ENCODE data around the gene PYCR2. TPM values are rescaled to one million over a fixed set of nuclear protein-coding genes. Genes with fewer than 3 reads are reported as not detected.
A peak's percentile ranks its signal among the peaks of the same experiment; 100 is the strongest.
"Not testable (repeated sequence)": the region's sequence is repeated elsewhere in the genome, so short reads cannot be mapped to it uniquely, and the experiment has no call there.

Gene PYCR2
- total and polyA plus RNA-seq, 2 experiments from 2014 or later = 45.1 to 75.9 TPM

- no peak within 1 kb of the TSS for H3K4me3 ChIP-seq
- H3K9me3 ChIP-seq (ENCODE audit: low read depth) = no peaks in the 10 kb centered on the region
- TF ChIP-seq, protein P1, sequence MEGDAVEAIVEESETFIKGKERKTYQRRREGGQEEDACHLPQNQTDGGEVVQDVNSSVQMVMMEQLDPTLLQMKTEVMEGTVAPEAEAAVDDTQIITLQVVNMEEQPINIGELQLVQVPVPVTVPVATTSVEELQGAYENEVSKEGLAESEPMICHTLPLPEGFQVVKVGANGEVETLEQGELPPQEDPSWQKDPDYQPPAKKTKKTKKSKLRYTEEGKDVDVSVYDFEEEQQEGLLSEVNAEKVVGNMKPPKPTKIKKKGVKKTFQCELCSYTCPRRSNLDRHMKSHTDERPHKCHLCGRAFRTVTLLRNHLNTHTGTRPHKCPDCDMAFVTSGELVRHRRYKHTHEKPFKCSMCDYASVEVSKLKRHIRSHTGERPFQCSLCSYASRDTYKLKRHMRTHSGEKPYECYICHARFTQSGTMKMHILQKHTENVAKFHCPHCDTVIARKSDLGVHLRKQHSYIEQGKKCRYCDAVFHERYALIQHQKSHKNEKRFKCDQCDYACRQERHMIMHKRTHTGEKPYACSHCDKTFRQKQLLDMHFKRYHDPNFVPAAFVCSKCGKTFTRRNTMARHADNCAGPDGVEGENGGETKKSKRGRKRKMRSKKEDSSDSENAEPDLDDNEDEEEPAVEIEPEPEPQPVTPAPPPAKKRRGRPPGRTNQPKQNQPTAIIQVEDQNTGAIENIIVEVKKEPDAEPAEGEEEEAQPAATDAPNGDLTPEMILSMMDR (IDR thresholded peaks at IDR 0.05; ENCODE audit: low read depth, low read length) = no peak
- H3K27me3 ChIP-seq = no peaks in the 10 kb centered on the region
- H3K4me1 ChIP-seq (ENCODE audit: low read depth) = peaks cover 16% of the 10 kb centered on the region
- H3K36me3 ChIP-seq = no peaks in the 10 kb centered on the region
- DNase-seq (ENCODE audit: low read depth in 1 of 2, low spot score in 1 of 2) = peak in 1 of 2 donors; percentile 41
- H3K27ac ChIP-seq = peak within 1 kb of the TSS; percentile 72
Measured at GRCh38 chr1:225941187-225941941, 17.3 kb upstream of the PYCR2 start, which contains the start of gene LEFTY2. LEFTY2 (minus strand) TSS chr1:225941220; CDS start chr1:225941140, 80 bp downstream.

DNA sequence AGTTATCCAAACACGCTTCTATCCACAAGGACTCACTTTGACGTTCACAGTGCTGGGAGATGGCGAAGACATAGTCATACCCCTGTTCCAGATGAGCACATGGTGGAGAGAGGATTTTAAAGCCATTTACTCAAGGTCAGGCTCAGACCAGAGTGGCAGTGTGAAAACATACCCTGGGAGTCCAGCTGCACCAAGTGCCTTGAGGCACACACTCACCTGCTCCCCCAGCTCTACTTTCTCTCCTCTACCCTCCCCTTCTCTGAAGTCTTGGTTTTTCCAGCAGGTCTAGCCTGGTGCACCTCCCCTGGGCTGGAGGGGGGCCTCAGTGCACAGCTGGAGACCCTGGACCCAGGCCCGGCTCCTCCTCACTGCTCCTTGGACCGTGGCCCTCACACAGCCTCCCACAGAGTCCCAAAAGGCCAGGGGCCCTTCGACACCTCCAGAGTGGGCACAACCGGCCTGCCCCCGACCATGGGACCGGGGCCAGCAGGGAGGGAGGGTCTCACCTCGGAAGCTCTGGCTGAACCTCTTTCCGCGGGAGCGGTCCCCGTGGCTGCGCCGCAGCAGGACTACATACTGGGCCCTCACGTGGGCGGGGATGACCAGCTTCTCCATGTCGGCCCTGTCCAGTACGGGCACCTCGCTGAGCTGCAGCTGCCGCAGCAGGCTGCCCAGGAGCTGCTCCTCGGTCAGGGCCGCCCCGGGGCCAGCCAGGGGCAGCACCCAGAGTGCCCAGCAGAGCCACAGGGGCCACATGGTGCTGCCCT, 16.5 kb upstream of the PYCR2 start:
- peak in 1 of 2 donors; percentile 13 for DNase-seq (ENCODE audit: low read depth in 1 of 2, low spot score in 1 of 2)
- TF ChIP-seq, protein P1 (IDR thresholded peaks at IDR 0.05; ENCODE audit: low read depth, low read length) = no peak
- Histone ChIP-seq H3K4me3 (no peak overlapping the region), H3K9me3 (ENCODE audit: low read depth) (no peaks in the 10 kb centered on the region), H3K27ac (peak overlapping the region; percentile 72), H3K27me3 (no peaks in the 10 kb centered on the region), H3K4me1 (ENCODE audit: low read depth) (peaks cover 16% of the 10 kb centered on the region), H3K36me3 (no peaks in the 10 kb centered on the region)

GRCh38 chr1:225939939-225940310, 15.9 kb upstream of the PYCR2 start:
- not testable (repeated sequence) for DNase-seq (ENCODE audit: low read depth in 1 of 2, low spot score in 1 of 2); H3K9me3 ChIP-seq (ENCODE audit: low read depth); H3K4me3 ChIP-seq; H3K27me3 ChIP-seq; H3K36me3 ChIP-seq; H3K27ac ChIP-seq
- peaks cover 16% of the 10 kb centered on the region for H3K4me1 ChIP-seq (ENCODE audit: low read depth)

DNA sequence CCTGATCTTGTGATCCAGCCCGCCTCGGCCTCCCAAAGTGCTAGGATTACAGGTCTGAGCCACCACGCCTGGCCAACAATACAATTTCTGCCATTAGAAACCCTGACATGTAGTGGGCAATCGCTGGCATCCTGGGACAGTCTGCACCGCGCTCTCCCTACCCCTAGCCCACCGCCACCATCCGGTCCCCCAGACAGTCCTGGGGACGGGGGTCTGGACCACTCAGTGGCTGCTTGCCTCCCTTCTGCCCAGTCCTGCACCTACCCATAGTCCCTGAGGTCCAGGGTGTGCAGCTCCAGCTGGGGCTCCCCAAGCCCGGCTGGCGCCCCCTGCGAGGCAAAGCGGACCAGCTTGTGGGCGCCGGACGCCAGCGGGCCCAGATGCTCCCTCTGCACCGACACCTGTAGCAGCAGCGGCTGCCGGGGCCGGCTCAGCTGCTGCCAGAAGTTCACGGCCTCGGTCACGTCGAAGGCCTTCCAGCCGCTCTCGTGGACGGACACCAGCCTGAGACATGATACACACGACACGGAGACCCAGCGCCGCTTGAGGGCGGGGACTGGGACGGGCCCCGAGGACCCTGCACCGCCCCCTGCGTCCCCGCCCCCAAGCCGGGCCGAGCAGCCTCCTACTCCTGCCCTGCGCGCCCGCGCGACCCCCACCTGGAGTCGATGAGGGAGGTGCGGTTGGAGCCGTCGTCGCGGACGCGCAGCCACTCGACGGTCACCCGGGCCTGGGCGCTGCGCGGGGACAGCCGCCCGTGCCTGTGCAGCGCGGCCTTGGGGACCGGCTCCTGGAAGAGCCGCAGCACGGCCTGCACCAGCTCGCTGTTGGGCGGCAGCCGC, 15.3 kb upstream of the PYCR2 start:
- not testable (repeated sequence) for H3K27ac ChIP-seq; DNase-seq (ENCODE audit: low read depth in 1 of 2, low spot score in 1 of 2); H3K27me3 ChIP-seq; H3K4me3 ChIP-seq; H3K36me3 ChIP-seq; H3K9me3 ChIP-seq (ENCODE audit: low read depth)
- H3K4me1 ChIP-seq (ENCODE audit: low read depth) = peaks cover 16% of the 10 kb centered on the region

DNA sequence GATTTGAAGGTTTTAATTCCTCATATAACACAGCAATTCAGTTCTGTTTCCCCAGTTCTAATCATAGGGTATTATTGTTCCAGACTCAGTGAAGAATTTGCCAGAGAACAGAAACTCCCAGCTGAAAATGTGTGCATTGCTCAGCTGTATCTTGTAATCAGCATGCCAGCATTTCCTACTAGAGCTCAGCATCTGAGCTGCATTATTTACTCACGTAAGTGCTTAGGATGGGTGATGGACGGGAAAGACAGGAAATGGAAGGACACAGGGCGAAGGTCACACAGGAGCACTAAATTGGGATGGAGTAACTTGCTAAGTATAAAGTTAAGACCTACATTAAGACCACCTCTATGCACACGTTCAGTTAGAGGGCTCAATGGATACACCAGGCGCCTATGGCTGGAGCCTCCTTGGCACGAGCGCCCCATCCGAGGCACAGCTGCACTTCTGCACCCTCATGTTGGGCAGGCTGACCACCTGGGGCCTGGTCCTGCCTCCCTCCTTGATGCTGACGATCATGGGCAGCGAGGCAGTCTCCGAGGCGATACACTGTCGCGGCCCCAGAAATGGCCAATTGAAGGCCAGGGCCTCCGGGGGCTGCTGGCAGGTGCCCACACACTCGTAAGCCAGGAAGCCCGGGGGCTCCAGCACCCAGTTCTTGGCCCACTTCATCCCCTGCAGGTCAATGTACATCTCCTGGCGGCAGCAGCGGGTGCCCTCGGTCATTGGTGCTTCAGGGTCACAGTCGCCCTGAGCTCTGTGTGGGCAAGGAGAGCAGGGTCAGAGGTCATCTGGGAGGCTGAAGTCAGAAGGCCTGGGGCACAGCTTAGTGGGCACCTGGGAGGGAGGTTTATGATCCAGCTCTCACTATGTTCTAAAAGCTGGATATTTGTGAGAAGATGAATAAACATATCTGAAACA, 13.3 kb upstream of the PYCR2 start:
- no peak for DNase-seq (ENCODE audit: low read depth in 1 of 2, low spot score in 1 of 2)
- TF ChIP-seq, protein P1 (IDR thresholded peaks at IDR 0.05; ENCODE audit: low read depth, low read length) = no peak
- Histone ChIP-seq H3K27me3 (no peaks in the 10 kb centered on the region), H3K4me3 (no peak overlapping the region), H3K9me3 (ENCODE audit: low read depth) (no peaks in the 10 kb centered on the region), H3K4me1 (ENCODE audit: low read depth) (peaks cover 16% of the 10 kb centered on the region), H3K27ac (no peak overlapping the region), H3K36me3 (no peaks in the 10 kb centered on the region)
